ENCODE results near the gene PIR.

Gene PIR

DNA sequence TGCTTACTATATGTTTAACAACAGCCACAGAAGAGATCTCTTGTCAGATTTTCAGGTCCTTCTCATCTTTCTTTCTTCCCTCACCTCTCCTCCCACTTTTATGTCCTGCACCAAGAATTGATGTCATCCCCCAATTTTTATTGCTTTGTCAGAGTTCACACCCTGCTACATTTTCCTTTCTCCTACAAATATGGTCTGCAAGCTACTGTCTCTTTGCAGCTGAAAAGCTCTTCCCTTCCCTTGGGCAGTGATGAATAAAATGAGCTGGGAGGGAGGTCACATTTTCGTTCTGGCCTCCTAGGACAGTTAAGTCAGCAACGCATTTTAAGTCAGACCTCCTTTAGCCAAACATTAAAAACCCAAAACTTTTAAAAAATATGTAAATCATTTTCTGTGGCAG is 82.2 kb downstream of the PIR start:
- Histone ChIP-seq H4K20me1 (peaks cover 18% of the 10 kb centered on the region; the same call in 1 of the 2 replicates), H3K27ac (no peak overlapping the region), H3K9me3 (no peaks in the 10 kb centered on the region), H3K4me3 (no peak overlapping the region), H3K27me3 (peaks cover 94% of the 10 kb centered on the region), H3K4me2 (no peak overlapping the region), H3K4me1 (no peaks in the 10 kb centered on the region), H3K36me3 (no peaks in the 10 kb centered on the region), H3K9ac (no peak overlapping the region)
- no peak for TF ChIP-seq Cebpa-rat (IDR thresholded peaks at IDR 0.05)

DNA sequence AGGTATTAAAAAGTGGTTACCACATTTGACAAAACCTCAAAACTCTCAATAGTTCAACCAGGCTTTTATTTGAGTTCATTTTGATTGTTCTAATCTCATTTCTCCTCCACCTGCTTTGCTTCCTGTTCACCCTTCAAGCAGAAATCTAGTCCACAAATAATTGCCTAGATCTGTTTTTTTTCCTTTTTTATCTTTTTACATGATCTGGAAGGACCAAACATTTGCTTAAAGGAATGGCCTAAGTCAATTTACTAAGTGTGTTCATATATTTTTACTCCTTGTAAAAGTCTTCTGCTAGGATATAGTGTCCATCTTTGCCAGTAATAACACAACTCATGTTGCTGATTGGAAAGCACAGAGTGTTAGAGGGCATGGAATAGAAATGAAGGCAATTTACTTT is 82.7 kb downstream of the PIR start:
- H3K36me3 ChIP-seq: no peaks in the 10 kb centered on the region
- H3K9ac ChIP-seq: no peak overlapping the region
- peaks cover 20% of the 10 kb centered on the region; the same call in 1 of the 2 replicates for H4K20me1 ChIP-seq
- TF ChIP-seq Cebpa-rat (IDR thresholded peaks at IDR 0.05): no peak
- H3K27me3 ChIP-seq: peaks cover 97% of the 10 kb centered on the region
- H3K4me3 ChIP-seq: no peak overlapping the region
- no peak overlapping the region for H3K27ac ChIP-seq
- H3K4me1 ChIP-seq: no peaks in the 10 kb centered on the region
- H3K4me2 ChIP-seq: no peak overlapping the region
- no peaks in the 10 kb centered on the region for H3K9me3 ChIP-seq

DNA sequence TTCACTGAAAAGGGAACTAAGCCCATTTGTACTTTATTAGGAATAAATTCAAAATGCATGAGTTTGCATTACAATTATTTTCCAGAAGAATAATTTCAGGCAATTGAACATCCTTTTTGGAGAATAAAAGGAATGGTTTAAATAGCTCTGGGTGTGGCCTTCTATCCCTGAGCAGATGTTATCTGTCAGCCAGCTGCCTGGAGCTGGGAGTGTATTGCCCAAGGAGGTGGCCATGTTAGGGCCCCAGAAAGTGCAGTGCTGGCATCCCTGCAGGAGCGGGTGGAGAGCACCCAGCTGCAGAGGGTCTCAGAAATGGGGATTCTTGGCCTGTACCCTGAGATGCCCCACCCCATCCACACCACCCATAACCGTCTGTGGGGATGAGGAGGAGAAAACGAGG is 87.3 kb downstream of the PIR start:
- no peaks in the 10 kb centered on the region for H3K9me3 ChIP-seq
- no peak overlapping the region for H3K27ac ChIP-seq
- no peak overlapping the region for H3K4me2 ChIP-seq
- no peak for TF ChIP-seq Cebpa-rat (IDR thresholded peaks at IDR 0.05)
- H3K4me3 ChIP-seq: no peak overlapping the region
- H3K36me3 ChIP-seq: no peaks in the 10 kb centered on the region
- H3K9ac ChIP-seq: no peak overlapping the region
- H3K27me3 ChIP-seq: peaks cover 95% of the 10 kb centered on the region
- H4K20me1 ChIP-seq: peaks cover 20% of the 10 kb centered on the region; the same call in 1 of the 2 replicates
- peaks cover 5% of the 10 kb centered on the region; the same call in 1 of the 2 replicates for H3K4me1 ChIP-seq

DNA sequence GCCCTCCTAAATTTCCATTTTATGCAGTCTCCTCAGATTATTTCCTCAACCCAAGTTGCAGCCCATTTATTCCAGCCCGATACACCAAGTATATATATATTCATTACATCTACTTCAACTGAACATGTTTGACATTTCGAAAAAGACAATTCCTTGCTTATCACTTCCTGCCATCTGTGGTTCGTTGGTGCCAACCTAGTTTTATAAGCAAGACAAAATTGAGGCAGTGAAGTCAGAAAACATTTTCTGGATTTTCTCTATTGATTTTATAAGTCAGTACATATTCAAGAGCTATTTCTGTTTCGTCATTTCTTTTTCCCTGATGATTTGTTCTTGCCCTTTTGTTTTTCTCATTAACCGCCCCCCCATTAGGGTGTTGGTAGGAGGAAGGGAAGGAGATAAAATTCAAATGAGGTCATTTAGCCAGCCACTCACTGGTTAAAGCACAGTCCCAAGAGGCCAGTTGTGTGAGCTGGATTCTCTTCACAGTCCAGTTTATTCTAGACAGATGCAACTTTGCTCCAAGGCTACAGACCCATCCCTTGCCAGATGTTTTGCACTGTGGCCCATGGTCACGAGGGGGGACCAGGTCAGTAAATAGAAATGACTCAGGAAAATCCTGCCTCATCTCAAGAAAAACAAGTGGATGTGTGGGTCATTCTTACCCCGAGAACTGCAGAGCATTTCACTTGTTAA is 88.6 kb downstream of the PIR start:
- H3K9ac ChIP-seq: no peak overlapping the region
- no peak for TF ChIP-seq Cebpa-rat (IDR thresholded peaks at IDR 0.05)
- H4K20me1 ChIP-seq: peaks cover 12% of the 10 kb centered on the region; the same call in 1 of the 2 replicates
- no peak overlapping the region for H3K4me3 ChIP-seq
- peaks cover 95% of the 10 kb centered on the region for H3K27me3 ChIP-seq
- no peak overlapping the region for H3K27ac ChIP-seq
- H3K36me3 ChIP-seq: no peaks in the 10 kb centered on the region
- H3K9me3 ChIP-seq: no peaks in the 10 kb centered on the region
- peaks cover 5% of the 10 kb centered on the region; the same call in 1 of the 2 replicates for H3K4me1 ChIP-seq
- H3K4me2 ChIP-seq: peak overlapping the region; percentile 15; the same call in 1 of the 2 replicates

DNA sequence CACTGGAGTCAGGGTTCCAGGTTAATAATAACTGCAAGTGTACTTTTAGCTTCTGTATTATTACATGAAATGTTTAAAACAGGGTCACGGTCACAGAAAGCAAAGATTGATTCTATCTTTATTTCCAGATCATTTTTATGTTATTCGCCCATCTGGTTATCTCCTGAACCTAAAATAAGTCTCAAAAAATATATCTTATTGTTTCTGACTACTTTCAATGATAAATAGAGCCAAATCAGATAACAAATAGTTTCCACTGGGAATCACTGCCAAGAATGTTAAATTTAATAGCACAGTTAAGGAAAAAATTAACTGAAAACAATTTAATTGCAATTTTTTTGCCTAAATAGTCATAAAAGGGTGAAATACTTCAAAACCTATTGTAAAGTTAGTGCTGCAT is 91.8 kb downstream of the PIR start:
- no peak overlapping the region for H3K9ac ChIP-seq
- no peak overlapping the region for H3K4me3 ChIP-seq

DNA sequence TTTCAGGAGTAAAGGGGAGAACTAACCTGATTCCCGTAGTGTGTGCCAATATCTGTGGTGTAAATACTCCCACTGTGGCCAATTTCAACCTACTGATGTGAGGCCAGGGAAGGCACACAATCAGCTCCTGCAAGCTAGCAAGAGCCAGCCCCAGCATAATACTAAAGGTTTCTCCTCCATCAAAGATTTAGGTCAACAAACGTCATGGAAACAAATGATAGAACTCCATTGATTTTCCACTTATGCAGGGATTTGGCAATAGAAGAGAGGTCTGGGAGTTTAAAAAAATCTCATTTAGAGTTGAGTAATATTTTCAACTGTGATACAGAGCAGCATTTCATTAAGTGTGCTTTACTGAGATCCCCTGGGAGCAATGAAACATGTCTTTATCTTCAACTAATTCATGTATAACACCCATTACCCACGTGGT is 93.2 kb downstream of the PIR start:
- no peaks in the 10 kb centered on the region for H3K36me3 ChIP-seq
- H3K27ac ChIP-seq: no peak overlapping the region
- no peak overlapping the region for H3K4me2 ChIP-seq
- H3K9me3 ChIP-seq: no peaks in the 10 kb centered on the region
- no peak overlapping the region for H3K9ac ChIP-seq
- H3K4me1 ChIP-seq: peaks cover 5% of the 10 kb centered on the region; the same call in 1 of the 2 replicates
- no peak overlapping the region for H3K4me3 ChIP-seq
- H4K20me1 ChIP-seq: no peaks in the 10 kb centered on the region
- H3K27me3 ChIP-seq: peaks cover 89% of the 10 kb centered on the region
- no peak for TF ChIP-seq Cebpa-rat (IDR thresholded peaks at IDR 0.05)

More for the DNA sequence above, 91.8 kb downstream of the PIR start:
- TF ChIP-seq Cebpa-rat (IDR thresholded peaks at IDR 0.05): no peak
- H3K4me1 ChIP-seq: peaks cover 5% of the 10 kb centered on the region; the same call in 1 of the 2 replicates
- no peak overlapping the region for H3K4me2 ChIP-seq
- H3K27ac ChIP-seq: no peak overlapping the region
- no peaks in the 10 kb centered on the region for H3K36me3 ChIP-seq
- peaks cover 89% of the 10 kb centered on the region for H3K27me3 ChIP-seq
- H3K9me3 ChIP-seq: no peaks in the 10 kb centered on the region
- 0 out of 2 replicates have a peak, but pooled peaks cover 6% of the 10 kb centered on the region for H4K20me1 ChIP-seq

DNA sequence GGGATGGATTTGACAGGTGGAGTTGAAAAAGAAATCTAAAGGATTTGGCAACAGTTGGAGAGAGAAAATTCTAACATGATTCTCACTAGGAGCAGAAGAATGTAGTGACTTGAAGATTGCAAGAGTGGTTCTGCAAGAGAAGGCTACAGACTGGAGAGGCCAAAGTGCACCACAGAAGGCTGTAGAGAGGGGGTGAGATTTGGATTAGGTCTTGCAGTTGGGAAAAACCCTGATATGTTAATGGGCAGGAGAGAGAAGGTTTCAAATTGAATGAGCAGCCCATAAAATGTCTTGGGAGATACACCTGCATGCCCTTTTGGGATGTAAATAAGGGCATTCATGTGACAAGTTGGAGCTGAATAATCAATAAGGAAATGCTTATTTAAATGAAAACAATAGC is 94.3 kb downstream of the PIR start:
- Histone ChIP-seq H3K9ac (no peak overlapping the region), H3K27ac (no peak overlapping the region), H3K4me3 (no peak overlapping the region), H3K27me3 (peaks cover 88% of the 10 kb centered on the region), H3K36me3 (no peaks in the 10 kb centered on the region), H3K4me2 (no peak overlapping the region), H4K20me1 (no peaks in the 10 kb centered on the region), H3K4me1 (no peaks in the 10 kb centered on the region), H3K9me3 (no peaks in the 10 kb centered on the region)
- TF ChIP-seq Cebpa-rat (IDR thresholded peaks at IDR 0.05): no peak

DNA sequence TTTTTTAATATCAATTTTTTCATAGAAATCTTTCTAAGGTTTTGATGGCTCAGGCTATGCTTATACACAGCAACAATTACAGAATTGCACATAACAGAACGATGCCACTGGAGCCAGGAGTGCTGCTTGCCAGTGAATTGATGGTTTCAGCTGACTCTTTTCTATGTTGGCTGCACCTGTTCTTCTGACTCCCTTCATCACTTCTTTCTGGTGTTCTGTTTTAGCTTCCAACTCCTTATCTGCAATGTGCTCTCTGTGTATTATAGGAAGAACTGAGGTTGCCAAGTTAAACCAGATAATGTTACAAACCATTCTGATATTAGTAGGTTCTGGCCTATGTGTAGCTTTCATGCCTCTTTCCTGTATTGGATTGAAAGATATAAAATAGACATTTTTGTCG is 97.3 kb downstream of the PIR start:
- no peak for TF ChIP-seq Cebpa-rat (IDR thresholded peaks at IDR 0.05)
- H3K36me3 ChIP-seq: no peaks in the 10 kb centered on the region
- H3K4me1 ChIP-seq: no peaks in the 10 kb centered on the region
- H4K20me1 ChIP-seq: peaks cover 7% of the 10 kb centered on the region; the same call in 1 of the 2 replicates
- no peak overlapping the region for H3K27ac ChIP-seq
- H3K9ac ChIP-seq: no peak overlapping the region
- no peak overlapping the region for H3K4me3 ChIP-seq
- peaks cover 79% of the 10 kb centered on the region for H3K27me3 ChIP-seq
- H3K9me3 ChIP-seq: no peaks in the 10 kb centered on the region
- H3K4me2 ChIP-seq: no peak overlapping the region

DNA sequence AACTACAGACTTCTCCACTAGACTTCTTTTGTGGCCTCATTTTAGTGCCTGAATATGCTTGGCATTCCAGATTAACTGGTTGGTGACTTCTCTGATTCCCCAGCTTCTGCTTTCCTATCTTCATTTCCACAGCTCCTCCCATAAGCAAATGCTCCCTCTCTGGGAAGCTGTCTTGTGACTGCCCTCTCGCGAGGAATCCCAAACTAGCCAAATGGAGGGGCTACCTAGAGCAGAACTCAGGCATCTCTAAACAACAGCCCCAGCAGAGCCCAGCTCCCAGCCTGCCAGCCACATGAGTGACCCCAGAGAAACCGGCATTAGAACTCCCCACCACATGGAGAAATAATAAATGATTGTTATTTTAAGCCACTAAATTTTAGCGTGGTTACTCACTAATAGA is 101.3 kb downstream of the PIR start:
- Histone ChIP-seq H3K36me3 (no peaks in the 10 kb centered on the region), H3K9ac (no peak overlapping the region), H3K27ac (no peak overlapping the region), H4K20me1 (peaks cover 7% of the 10 kb centered on the region; the same call in 1 of the 2 replicates), H3K9me3 (no peaks in the 10 kb centered on the region), H3K27me3 (peaks cover 77% of the 10 kb centered on the region), H3K4me2 (no peak overlapping the region), H3K4me3 (no peak overlapping the region), H3K4me1 (no peaks in the 10 kb centered on the region)
- no peak for TF ChIP-seq Cebpa-rat (IDR thresholded peaks at IDR 0.05)

DNA sequence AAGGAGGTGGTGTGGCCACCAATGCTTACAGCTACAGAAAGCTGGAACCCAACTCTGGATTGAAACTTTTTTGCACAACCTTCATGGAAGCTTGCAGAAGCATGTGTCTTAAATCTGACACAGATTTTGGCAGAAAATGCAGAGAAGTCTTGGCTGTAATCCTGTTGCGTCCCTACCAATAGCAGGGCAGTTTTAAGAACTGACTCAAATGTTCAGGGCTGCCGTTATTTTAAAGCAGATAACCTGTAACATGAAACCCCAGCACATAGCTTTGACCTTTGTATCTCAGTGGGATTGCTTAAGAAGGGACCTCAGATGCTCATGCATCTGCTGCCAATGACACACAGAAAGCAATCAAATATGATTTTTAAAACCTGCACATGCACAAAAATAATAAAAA is 108.8 kb downstream of the PIR start, which contains the start of gene VEGFD:
Gene VEGFD, minus strand, starts transcription at position 110 of the 400 bp plus-strand sequence. CDS start 467 bp downstream, outside the sequence.
- H3K4me1 ChIP-seq: no peaks in the 10 kb centered on the region
- H4K20me1 ChIP-seq: peaks cover 16% of the 10 kb centered on the region; the same call in 1 of the 2 replicates
- H3K9ac ChIP-seq: no peak within 1 kb of the TSS
- H3K27ac ChIP-seq: no peak within 1 kb of the TSS
- peaks cover 98% of the 10 kb centered on the region for H3K27me3 ChIP-seq
- no peaks in the 10 kb centered on the region for H3K36me3 ChIP-seq
- no peaks in the 10 kb centered on the region for H3K9me3 ChIP-seq
- no peak for TF ChIP-seq Cebpa-rat (IDR thresholded peaks at IDR 0.05)
- H3K4me3 ChIP-seq: no peak within 1 kb of the TSS
- no peak within 1 kb of the TSS for H3K4me2 ChIP-seq

Measured in BLaER1 (cell line).